Endodermal cell (in vitro differentiated cells): Measurements from ENCODE around the gene TST. TPM values are rescaled to one million over a fixed set of nuclear protein-coding genes. Genes with fewer than 3 reads are reported as not detected.
A peak's percentile ranks its signal among the peaks of the same experiment; 100 is the strongest.

ENCODE experiments used
- DNase-seq: peaks from one replicate; pipeline ENCODE4 v3.0.0-alpha.2; 2017
- H3K27ac ChIP-seq: 2 replicates; pipeline ENCODE4 v1.5.1; 2013; ENCODE audit warnings: mild to moderate bottlenecking, low read depth, low read length, moderate library complexity
- H3K27me3 ChIP-seq: 2 replicates; pipeline ENCODE4 v1.6.1; 2013; ENCODE audit warnings: mild to moderate bottlenecking, low read length, moderate library complexity; ENCODE audit not compliant: insufficient read depth, control insufficient read depth, poor library complexity, severe bottlenecking
- H3K36me3 ChIP-seq: 2 replicates; pipeline ENCODE4 v1.7.0; 2013; ENCODE audit warnings: mild to moderate bottlenecking, low read length, moderate library complexity; ENCODE audit not compliant: control insufficient read depth, insufficient read depth
- H3K4me1 ChIP-seq: one replicate; pipeline ENCODE4 v1.7.0; 2013; ENCODE audit warnings: low read length; ENCODE audit not compliant: control insufficient read depth, insufficient read depth
- H3K4me3 ChIP-seq: 2 replicates; pipeline ENCODE4 v1.5.1; 2013; ENCODE audit warnings: mild to moderate bottlenecking, low read length, moderate library complexity
- H3K9ac ChIP-seq: 2 replicates; pipeline ENCODE4 v1.6.1; 2013; ENCODE audit warnings: mild to moderate bottlenecking, low read length, moderate library complexity; ENCODE audit not compliant: poor library complexity, severe bottlenecking; ENCODE audit errors: extremely low read depth
- H3K9me3 ChIP-seq: 2 replicates; pipeline ENCODE4 v1.6.1; 2013; ENCODE audit warnings: mild to moderate bottlenecking, low read length, moderate library complexity; ENCODE audit not compliant: control insufficient read depth
- H3K27ac Mint-ChIP-seq: 2 replicates; pipeline ENCODE4 v1.8.0; 2020; ENCODE audit warnings: mixed read lengths
- H3K27me3 Mint-ChIP-seq: 2 replicates; pipeline ENCODE4 v1.8.0; 2021; ENCODE audit warnings: mild to moderate bottlenecking, mixed read lengths; ENCODE audit not compliant: insufficient read depth
- H3K36me3 Mint-ChIP-seq: 2 replicates; pipeline ENCODE4 v1.8.0; 2020; ENCODE audit warnings: low read depth, mixed read lengths
- H3K4me1 Mint-ChIP-seq: 2 replicates; pipeline ENCODE4 v1.8.0; 2020; ENCODE audit warnings: mixed read lengths
- H3K4me3 Mint-ChIP-seq: 2 replicates; pipeline ENCODE4 v1.8.0; 2020; ENCODE audit warnings: mild to moderate bottlenecking, moderate library complexity, mixed read lengths
- H3K9me3 Mint-ChIP-seq: 2 replicates; pipeline ENCODE4 v1.8.0; 2020; ENCODE audit warnings: mild to moderate bottlenecking, mixed read lengths
- CTCF ChIP-seq: fragments of 200-600 bp; sonication (generic); conservative IDR thresholded peaks from 2 replicates; pipeline ENCODE4 v1.5.0; 2021; ENCODE audit warnings: antibody characterized with exemption, mild to moderate bottlenecking
- WGBS, 2 experiments: methylation state at CpG; one replicate each; pipeline versions ENCODE4 v1.1.5 to v1.1.7; 2013; ENCODE audit warnings: missing lambda C conversion rate in 2 of 2, mixed read lengths in 1 of 2; ENCODE audit not compliant: insufficient coverage in 1 of 2, insufficient read length in 1 of 2; 5-methylcytosine and 5-hydroxymethylcytosine counted together
- total RNA-seq, 2 donors: library from RNA; stranded (reverse); fragmentation: NEBNext Ultra II Directional in 1 of 2; extraction: Animal tissue kit (Norgen Biotek cat#: 25700) in 1 of 2; gene quantifications; 2 replicates in 1 of 2; 3 replicates in 1 of 2; pipeline ENCODE4 v1.2.1, GENCODE V29; 2021

Gene TST
- total RNA-seq, 2 donors from 2014 or later = 38.2 to 48.3 TPM

GRCh38 chr22:37021710-37022482 is 2.6 kb upstream of the TST start:
- Histone ChIP-seq H3K4me1 (peaks cover 8% of the 10 kb centered on the region), H3K27ac (no peak overlapping the region), H3K36me3 (peaks cover 24% of the 10 kb centered on the region), H3K9me3 (no peaks in the 10 kb centered on the region), H3K9ac (no peak overlapping the region), H3K27me3 (no peaks in the 10 kb centered on the region), H3K4me3 (no peak overlapping the region)
- Mint-ChIP-seq H3K36me3 (peaks cover 33% of the 10 kb centered on the region), H3K4me1 (peaks cover 6% of the 10 kb centered on the region), H3K27ac (no peak overlapping the region), H3K4me3 (peak overlapping the region; percentile 27), H3K27me3 (no peaks in the 10 kb centered on the region), H3K9me3 (no peaks in the 10 kb centered on the region)
- peak; percentile 73 for DNase-seq
- peak; percentile 85 for TF ChIP-seq CTCF
- 79 to 93% methylated on average over 6 to 13 of the region's 13 CpGs for WGBS, 2 experiments

GRCh38 chr22:37021041-37021440 is 1.8 kb upstream of the TST start:
- no peak overlapping the region for H3K4me3 ChIP-seq
- peaks cover 11% of the 10 kb centered on the region for H3K4me1 ChIP-seq
- no peaks in the 10 kb centered on the region for H3K9me3 ChIP-seq
- H3K9me3 Mint-ChIP-seq = no peaks in the 10 kb centered on the region
- no peak overlapping the region for H3K27ac Mint-ChIP-seq
- H3K4me3 Mint-ChIP-seq = peak overlapping the region; percentile 92
- H3K27ac ChIP-seq = no peak overlapping the region
- no peaks in the 10 kb centered on the region for H3K27me3 Mint-ChIP-seq
- no peak overlapping the region for H3K9ac ChIP-seq
- H3K36me3 Mint-ChIP-seq = peaks cover 33% of the 10 kb centered on the region
- no peak for DNase-seq
- no peaks in the 10 kb centered on the region for H3K27me3 ChIP-seq
- peaks cover 6% of the 10 kb centered on the region for H3K4me1 Mint-ChIP-seq
- TF ChIP-seq CTCF = no peak
- 92 to 100% methylated on average over 2 to 5 of the region's 5 CpGs for WGBS, 2 experiments
- H3K36me3 ChIP-seq = peaks cover 32% of the 10 kb centered on the region

GRCh38 chr22:37020192-37020479 is 889 bp upstream of the TST start:
- 12 to 18% methylated on average over 2 to 5 of the region's 5 CpGs for WGBS, 2 experiments
- no peak for TF ChIP-seq CTCF
- Mint-ChIP-seq H3K9me3 (no peaks in the 10 kb centered on the region), H3K27ac (peak overlapping the region; percentile 89), H3K4me3 (peak overlapping the region; percentile 92), H3K27me3 (no peaks in the 10 kb centered on the region), H3K36me3 (peaks cover 24% of the 10 kb centered on the region), H3K4me1 (peaks cover 12% of the 10 kb centered on the region)
- DNase-seq = no peak
- peaks cover 23% of the 10 kb centered on the region for H3K36me3 ChIP-seq
- no peaks in the 10 kb centered on the region for H3K9me3 ChIP-seq
- H3K27ac ChIP-seq = peak overlapping the region; percentile 73
- H3K4me1 ChIP-seq = peaks cover 11% of the 10 kb centered on the region
- peak overlapping the region; percentile 87 for H3K4me3 ChIP-seq
- H3K9ac ChIP-seq = peak overlapping the region; percentile 73
- H3K27me3 ChIP-seq = no peaks in the 10 kb centered on the region
